ENCODE results near the gene SERAC1.

GRCh38 chr6:158174514-158174913 lies 6.5 kb upstream of the SERAC1 start:
- TF ChIP-seq POLR2AphosphoS5 (IDR thresholded peaks at IDR 0.05; ENCODE audit: low read depth, low read length) (no peak), TAF1 (IDR thresholded peaks at IDR 0.05; ENCODE audit: borderline replicate concordance, insufficient read depth, low read length) (no peak), REST (IDR thresholded peaks at IDR 0.05; ENCODE audit: insufficient read depth in 1 of 2, low read depth in 2 of 2, low read length in 2 of 2) (no peak)

Measured in PFSK-1 (cell line).